Ovary (tissue), 3 donors: Measurements from ENCODE around the gene WNT7A.

Source experiments
- CTCF ChIP-seq, 3 donors: fragments of 450-650 bp in 2 of 3; fragments of 200-600 bp in 1 of 3; IDR thresholded peaks; one replicate each; pipeline versions ENCODE4 v1.5.1 to v1.8.0; 2016 to 2022; ENCODE audit warnings: antibody characterized with exemption in 3 of 3, mild to moderate bottlenecking in 1 of 3
- EP300 ChIP-seq: sonication (generic); formaldehyde crosslinking; IDR thresholded peaks from one replicate; pipeline ENCODE4 v1.6.1; 2017; ENCODE audit warnings: antibody characterized with exemption
- POLR2A ChIP-seq: fragments of 450-650 bp; IDR thresholded peaks from one replicate; pipeline ENCODE4 v1.6.1; 2017; ENCODE audit warnings: antibody characterized with exemption, mild to moderate bottlenecking, moderate library complexity
- donor health status: DM: no; HTN: no; CAD: no.

- TF ChIP-seq POLR2A (no peak), CTCF (IDR thresholded peaks at IDR 0.05) (no peak), EP300 (no peak)
Observed at GRCh38 chr3:13901935-13902584, 22.2 kb upstream of the WNT7A start.
